ENCODE data around the gene KLF1.

The KLF1 gene

GRCh38 chr19:12866416-12867119 is 20.4 kb downstream of the KLF1 start:
- Histone ChIP-seq H3K27me3 (peaks cover 33% of the 10 kb centered on the region), H3K27ac (no peak overlapping the region), H3K4me3 (ENCODE audit: low read depth in 1 of 2, low read length in 1 of 2) (no peak overlapping the region), H3K36me3 (no peaks in the 10 kb centered on the region), H3K4me1 (ENCODE audit: control insufficient read depth in 1 of 2, insufficient read depth in 1 of 2, low read depth in 1 of 2, low read length in 1 of 2) (peaks cover 9 to 10% of the 10 kb centered on the region in 2 experiments), H3K9me3 (no peaks in the 10 kb centered on the region)
- TF ChIP-seq CTCF (IDR thresholded peaks at IDR 0.05), result no peak

DNA sequence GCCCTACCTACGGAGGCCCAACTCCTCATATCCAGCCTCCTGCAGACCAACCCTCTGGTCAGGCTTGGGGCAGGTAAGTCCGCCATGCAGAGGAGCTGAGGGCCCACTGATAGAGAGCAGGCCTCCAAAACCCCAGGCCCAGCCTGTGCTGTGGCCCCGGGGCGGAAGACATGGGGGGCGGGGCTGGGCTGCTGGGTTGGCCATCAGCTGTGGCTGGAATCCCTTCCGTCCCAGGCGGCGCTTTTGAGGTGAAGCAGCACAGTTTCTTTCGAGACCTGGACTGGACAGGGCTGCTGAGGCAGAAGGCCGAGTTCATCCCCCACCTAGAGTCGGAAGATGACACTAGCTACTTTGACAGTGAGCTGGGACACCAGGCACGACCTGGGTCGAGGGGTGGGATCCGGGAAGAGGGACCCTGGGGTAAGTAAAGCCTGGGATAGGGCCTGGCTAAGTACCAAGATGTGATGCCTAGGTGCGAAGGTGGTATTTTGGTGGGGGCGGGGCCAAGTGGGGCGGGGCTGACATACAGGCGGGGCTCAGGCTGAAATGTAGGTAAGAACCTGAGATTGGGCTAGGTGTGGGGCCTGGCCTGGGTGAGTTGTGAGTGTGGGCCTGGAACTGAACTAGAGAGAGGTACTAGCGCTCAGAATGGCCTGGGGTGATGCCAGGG is 21.1 kb downstream of the KLF1 start:
- Histone ChIP-seq H3K27me3 (peaks cover 37% of the 10 kb centered on the region), H3K9me3 (no peaks in the 10 kb centered on the region), H3K27ac (no peak overlapping the region), H3K4me1 (ENCODE audit: control insufficient read depth in 1 of 2, insufficient read depth in 1 of 2, low read depth in 1 of 2, low read length in 1 of 2) (peaks cover 9 to 10% of the 10 kb centered on the region in 2 experiments), H3K4me3 (ENCODE audit: low read depth in 1 of 2, low read length in 1 of 2) (no peak overlapping the region), H3K36me3 (no peaks in the 10 kb centered on the region)
- TF ChIP-seq CTCF (IDR thresholded peaks at IDR 0.05), result no peak

DNA sequence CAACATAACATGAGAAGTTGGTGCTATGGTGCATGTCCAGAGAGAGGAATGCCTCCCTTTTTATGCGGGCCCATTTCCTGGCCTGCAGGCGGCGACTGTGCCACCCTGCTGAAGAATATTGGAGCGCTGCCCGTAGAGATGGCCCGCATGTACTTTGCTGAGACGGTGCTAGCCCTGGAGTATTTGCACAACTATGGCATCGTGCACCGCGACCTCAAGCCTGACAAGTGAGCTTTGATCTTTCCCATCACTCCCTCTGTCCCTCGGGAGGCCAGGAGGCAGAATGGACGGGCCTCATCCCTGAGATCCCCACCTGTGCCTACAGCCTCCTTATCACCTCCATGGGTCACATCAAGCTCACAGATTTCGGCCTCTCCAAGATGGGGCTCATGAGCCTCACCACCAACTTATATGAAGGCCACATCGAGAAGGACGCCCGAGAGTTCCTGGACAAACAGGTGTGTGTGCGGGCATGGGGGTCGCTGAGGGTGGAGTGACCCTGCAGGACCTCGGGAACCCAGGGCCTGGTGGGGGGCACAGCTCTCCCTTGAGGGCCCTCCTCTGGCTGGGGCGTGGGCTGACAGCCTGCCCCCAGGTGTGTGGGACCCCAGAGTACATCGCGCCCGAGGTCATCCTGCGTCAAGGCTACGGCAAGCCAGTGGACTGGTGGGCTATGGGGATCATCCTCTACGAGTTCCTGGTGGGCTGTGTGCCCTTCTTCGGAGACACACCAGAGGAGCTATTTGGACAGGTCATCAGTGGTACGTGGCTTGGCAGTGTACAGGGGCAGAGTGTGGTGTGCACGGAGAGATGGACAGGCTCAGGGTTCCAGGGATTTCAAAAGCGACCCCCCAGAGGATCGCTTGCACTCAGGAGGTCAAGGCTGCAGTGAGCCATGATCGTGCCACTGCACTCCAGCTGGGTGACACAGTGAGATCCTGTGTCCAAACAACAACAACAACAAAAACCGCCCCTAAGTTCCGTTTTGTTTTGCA is 22.0 kb downstream of the KLF1 start:
- TF ChIP-seq CTCF (IDR thresholded peaks at IDR 0.05), result no peak
- H3K27ac ChIP-seq, result no peak overlapping the region
- no peak overlapping the region for H3K4me3 ChIP-seq (ENCODE audit: low read depth in 1 of 2, low read length in 1 of 2)

DNA sequence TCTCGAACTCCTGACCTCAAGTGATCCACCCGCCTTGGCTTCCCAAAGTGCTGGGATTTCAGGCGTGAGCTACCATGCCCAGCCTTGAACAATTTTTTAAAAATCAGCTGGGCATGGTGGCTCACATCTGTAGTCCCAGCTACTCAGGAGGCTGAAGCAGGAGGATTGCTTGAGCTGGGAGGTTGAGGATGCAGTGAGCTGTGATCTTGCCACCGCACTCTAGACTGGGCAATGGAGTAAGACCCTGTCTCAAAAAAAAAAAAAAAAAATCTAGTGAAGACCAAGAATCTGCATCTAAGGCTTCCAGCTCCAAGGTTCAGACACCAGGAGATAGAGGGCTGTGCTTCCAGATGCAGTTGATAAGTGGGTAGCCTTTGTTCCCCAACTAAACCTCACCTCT is 22.9 kb downstream of the KLF1 start:
- Histone ChIP-seq H3K36me3 (no peaks in the 10 kb centered on the region), H3K27ac (no peak overlapping the region), H3K4me1 (ENCODE audit: control insufficient read depth in 1 of 2, insufficient read depth in 1 of 2, low read depth in 1 of 2, low read length in 1 of 2) (peaks cover 9 to 10% of the 10 kb centered on the region in 2 experiments), H3K9me3 (no peaks in the 10 kb centered on the region), H3K27me3 (peaks cover 35% of the 10 kb centered on the region), H3K4me3 (ENCODE audit: low read depth in 1 of 2, low read length in 1 of 2) (no peak overlapping the region)
- TF ChIP-seq CTCF (IDR thresholded peaks at IDR 0.05), result no peak

More for the DNA sequence above, 22.0 kb downstream of the KLF1 start:
- Histone ChIP-seq H3K36me3 (no peaks in the 10 kb centered on the region), H3K4me1 (ENCODE audit: control insufficient read depth in 1 of 2, insufficient read depth in 1 of 2, low read depth in 1 of 2, low read length in 1 of 2) (peaks cover 9 to 10% of the 10 kb centered on the region in 2 experiments), H3K9me3 (no peaks in the 10 kb centered on the region), H3K27me3 (peaks cover 37% of the 10 kb centered on the region)

- Histone ChIP-seq H3K36me3 (no peaks in the 10 kb centered on the region), H3K27me3 (peaks cover 19% of the 10 kb centered on the region), H3K27ac (no peak overlapping the region), H3K4me3 (ENCODE audit: low read depth in 1 of 2, low read length in 1 of 2) (no peak overlapping the region), H3K9me3 (no peaks in the 10 kb centered on the region), H3K4me1 (ENCODE audit: control insufficient read depth in 1 of 2, insufficient read depth in 1 of 2, low read depth in 1 of 2, low read length in 1 of 2) (no peaks in the 10 kb centered on the region)
- TF ChIP-seq CTCF (IDR thresholded peaks at IDR 0.05), result no peak
Observed at GRCh38 chr19:12859546-12859945, 27.5 kb downstream of the KLF1 start.

All from neutrophil (primary cell).